ENCODE measurements around the gene MCF2L.

Gene MCF2L

GRCh38 chr13:112997188-112998130 is 28.4 kb downstream of the MCF2L start:
- DNase-seq (ENCODE audit: low read depth in 2 of 2): no peak

GRCh38 chr13:112998521-112999280 is 29.7 kb downstream of the MCF2L start:
- no peak for DNase-seq (ENCODE audit: low read depth in 2 of 2)

GRCh38 chr13:112999414-113000177 is 30.6 kb downstream of the MCF2L start:
- DNase-seq (ENCODE audit: low read depth in 2 of 2): no peak

GRCh38 chr13:113000575-113000974 is 31.6 kb downstream of the MCF2L start:
- no peak for DNase-seq (ENCODE audit: low read depth in 2 of 2)

GRCh38 chr13:113001241-113002140 is 32.5 kb downstream of the MCF2L start:
- no peak for DNase-seq (ENCODE audit: low read depth in 2 of 2)

- no peak for DNase-seq (ENCODE audit: low read depth in 2 of 2)
Observed at GRCh38 chr13:113002206-113002912, 33.3 kb downstream of the MCF2L start.

GRCh38 chr13:113002913-113003290 is 33.9 kb downstream of the MCF2L start:
- no peak for DNase-seq (ENCODE audit: low read depth in 2 of 2)

GRCh38 chr13:113004126-113004525 is 35.1 kb downstream of the MCF2L start:
- DNase-seq (ENCODE audit: low read depth in 2 of 2): no peak

- no peak for DNase-seq (ENCODE audit: low read depth in 2 of 2)
Observed at GRCh38 chr13:113005076-113005865, 36.3 kb downstream of the MCF2L start.

- no peak for DNase-seq (ENCODE audit: low read depth in 2 of 2)
Observed at GRCh38 chr13:113005997-113006396, 37.0 kb downstream of the MCF2L start.

GRCh38 chr13:113006660-113007059 is 37.6 kb downstream of the MCF2L start:
- no peak for DNase-seq (ENCODE audit: low read depth in 2 of 2)

GRCh38 chr13:113008851-113009250 is 39.8 kb downstream of the MCF2L start:
- DNase-seq (ENCODE audit: low read depth in 2 of 2): no peak

- DNase-seq (ENCODE audit: low read depth in 2 of 2): no peak
Observed at GRCh38 chr13:113009743-113010509, 40.9 kb downstream of the MCF2L start.

- no peak for DNase-seq (ENCODE audit: low read depth in 2 of 2)
Observed at GRCh38 chr13:113010510-113010865, 41.5 kb downstream of the MCF2L start.

- DNase-seq (ENCODE audit: low read depth in 2 of 2): no peak
Observed at GRCh38 chr13:113013303-113013702, 44.3 kb downstream of the MCF2L start.

GRCh38 chr13:113013878-113014751 is 45.1 kb downstream of the MCF2L start:
- DNase-seq (ENCODE audit: low read depth in 2 of 2): no peak

GRCh38 chr13:113014752-113015745 is 46.0 kb downstream of the MCF2L start:
- DNase-seq (ENCODE audit: low read depth in 2 of 2): no peak

Data from stimulated activated CD8-positive, alpha-beta memory T cell treated with anti-CD3 and anti-CD28 coated beads, Interleukin-2, amount 100 ng/mL, for 1 hour (primary cell).